ENCODE measurements around the gene NCAM1. TPM values are rescaled to one million over a fixed set of nuclear protein-coding genes. Genes with fewer than 3 reads are reported as not detected.
A peak's percentile ranks its signal among the peaks of the same experiment; 100 is the strongest.

Gene NCAM1
- total RNA-seq, 4 donors from 2014 or later: 12.8 to 27.7 (median 15.7) TPM

- no peaks in the 10 kb centered on the region for H3K36me3 ChIP-seq
- peaks cover 0 to 5% of the 10 kb centered on the region in 2 donors for H3K4me1 ChIP-seq
- intact Hi-C loops (cut with DNase I; ENCODE audit: low total_unique reads): no loop called here
- DNase-seq (no peak), ATAC-seq (peak; percentile 72 to 81)
- no peaks in the 10 kb centered on the region for H3K27me3 ChIP-seq
- in situ Hi-C loops (cut with MboI; ENCODE audit: low sequenced_read_pairs in 4 of 4): no loop called here
- peak overlapping the region in 2 of 4 donors; percentile 1 to 62 for H3K27ac ChIP-seq
- peak overlapping the region; percentile 23 to 43 (median 37) for H3K4me3 ChIP-seq
- H3K9me3 ChIP-seq: no peaks in the 10 kb centered on the region
- TF ChIP-seq CTCF (IDR thresholded peaks at IDR 0.05 in 4 of 5, conservative IDR thresholded peaks at IDR 0.05 in 1 of 5): no peak
- TF ChIP-seq POLR2A (IDR thresholded peaks at IDR 0.05): no peak
These were observed 281.7 kb downstream of the NCAM1 start for GRCh38 chr11:113242767-113243397.

- Histone ChIP-seq H3K9me3 (no peaks in the 10 kb centered on the region), H3K27ac (no peak overlapping the region), H3K4me1 (peaks cover 0 to 5% of the 10 kb centered on the region in 2 donors), H3K27me3 (no peaks in the 10 kb centered on the region), H3K36me3 (no peaks in the 10 kb centered on the region), H3K4me3 (no peak overlapping the region)
- TF ChIP-seq POLR2A (IDR thresholded peaks at IDR 0.05) (no peak), CTCF (IDR thresholded peaks at IDR 0.05 in 4 of 5, conservative IDR thresholded peaks at IDR 0.05 in 1 of 5) (no peak)
- no peak for ATAC-seq
- no peak for DNase-seq
- in situ Hi-C loops (cut with MboI; ENCODE audit: low sequenced_read_pairs in 4 of 4) (no loop called here), intact Hi-C loops (cut with DNase I; ENCODE audit: low total_unique reads) (no loop called here)
These were observed 282.5 kb downstream of the NCAM1 start for GRCh38 chr11:113243696-113244095.

GRCh38 chr11:113245216-113245615 is 284.0 kb downstream of the NCAM1 start:
- H3K4me3 ChIP-seq: no peak overlapping the region
- H3K27ac ChIP-seq: no peak overlapping the region
- H3K27me3 ChIP-seq: no peaks in the 10 kb centered on the region
- no peaks in the 10 kb centered on the region for H3K9me3 ChIP-seq
- in situ Hi-C loops (cut with MboI; ENCODE audit: low sequenced_read_pairs in 4 of 4): no loop called here
- no peaks in the 10 kb centered on the region for H3K36me3 ChIP-seq
- DNase-seq (no peak), ATAC-seq (no peak)
- intact Hi-C loops (cut with DNase I; ENCODE audit: low total_unique reads): no loop called here
- H3K4me1 ChIP-seq: peaks cover 0 to 5% of the 10 kb centered on the region in 2 donors
- TF ChIP-seq CTCF (IDR thresholded peaks at IDR 0.05 in 4 of 5, conservative IDR thresholded peaks at IDR 0.05 in 1 of 5) (no peak), POLR2A (IDR thresholded peaks at IDR 0.05) (no peak)

- Histone ChIP-seq H3K36me3 (no peaks in the 10 kb centered on the region), H3K27me3 (no peaks in the 10 kb centered on the region), H3K4me1 (peaks cover 0 to 5% of the 10 kb centered on the region in 2 donors), H3K4me3 (no peak overlapping the region), H3K9me3 (no peaks in the 10 kb centered on the region), H3K27ac (no peak overlapping the region)
- ATAC-seq (no peak), DNase-seq (no peak)
- no peak for TF ChIP-seq POLR2A (IDR thresholded peaks at IDR 0.05)
- TF ChIP-seq CTCF (IDR thresholded peaks at IDR 0.05 in 4 of 5, conservative IDR thresholded peaks at IDR 0.05 in 1 of 5): no peak
- in situ Hi-C loops (cut with MboI; ENCODE audit: low sequenced_read_pairs in 4 of 4) (no loop called here), intact Hi-C loops (cut with DNase I; ENCODE audit: low total_unique reads) (no loop called here)
These were observed 286.0 kb downstream of the NCAM1 start for GRCh38 chr11:113247221-113247620.

- no peak for DNase-seq
- no peak for TF ChIP-seq CTCF (IDR thresholded peaks at IDR 0.05 in 4 of 5, conservative IDR thresholded peaks at IDR 0.05 in 1 of 5)
- no peak for TF ChIP-seq POLR2A (IDR thresholded peaks at IDR 0.05)
- no peak for ATAC-seq
- in situ Hi-C loops (cut with MboI; ENCODE audit: low sequenced_read_pairs in 4 of 4): no loop called here
- Histone ChIP-seq H3K9me3 (no peaks in the 10 kb centered on the region), H3K27ac (no peak overlapping the region), H3K36me3 (no peaks in the 10 kb centered on the region), H3K4me3 (no peak overlapping the region), H3K4me1 (peaks cover 0 to 5% of the 10 kb centered on the region in 2 donors), H3K27me3 (no peaks in the 10 kb centered on the region)
- intact Hi-C loops (cut with DNase I; ENCODE audit: low total_unique reads): no loop called here
These were observed 286.7 kb downstream of the NCAM1 start for GRCh38 chr11:113247966-113248365.

Measured in gastrocnemius medialis (tissue), 4 donors.